22Rv1 (cell line): ENCODE data around the gene MCEE.

ENCODE experiments used
- ZFX ChIP-seq: fragments of 450-650 bp; IDR thresholded peaks from 2 replicates; pipeline ENCODE4 v1.6.1; 2017; ENCODE audit warnings: antibody characterized with exemption, borderline replicate concordance
- TF ChIP-seq, protein P1 (sequence below): fragments of 450-650 bp; IDR thresholded peaks from 2 replicates; pipeline ENCODE4 v1.5.1; 2017; ENCODE audit warnings: mild to moderate bottlenecking

DNA sequence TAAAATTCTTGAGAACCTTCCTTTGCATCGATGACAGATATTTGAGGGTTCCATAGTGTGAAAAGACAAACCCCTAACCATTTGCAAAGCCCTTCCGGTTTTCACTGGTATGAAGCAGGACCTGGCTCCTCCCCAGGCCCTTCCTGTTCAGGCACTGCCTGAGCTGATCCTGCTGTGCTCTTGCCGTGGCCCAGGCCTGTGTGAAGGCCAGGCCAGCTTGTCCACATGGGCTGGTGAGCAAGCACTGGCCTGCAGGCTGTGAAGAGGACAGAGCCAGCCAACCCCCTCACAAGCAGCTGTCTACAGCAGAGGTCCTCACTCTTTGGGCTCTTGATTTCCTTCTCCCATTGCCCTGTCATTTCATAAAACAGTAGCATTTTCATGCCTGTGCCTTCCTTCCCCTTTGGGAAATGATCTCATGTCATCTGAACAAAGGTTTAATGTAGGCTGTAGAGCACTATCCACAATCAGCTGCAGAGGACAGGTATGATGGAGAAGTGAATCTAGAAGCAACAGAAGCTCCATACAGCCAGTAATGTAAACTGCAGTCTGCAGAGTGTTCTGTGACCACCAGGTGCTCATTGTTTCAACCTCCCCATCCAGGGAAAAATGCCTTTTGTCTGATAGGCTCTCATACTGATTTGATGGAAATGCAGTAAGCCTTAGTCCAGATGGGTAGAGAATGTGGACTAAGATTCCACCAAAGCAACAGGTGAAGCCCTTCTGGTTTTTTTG, 20.2 kb upstream of the MCEE start:
- TF ChIP-seq, protein P1, sequence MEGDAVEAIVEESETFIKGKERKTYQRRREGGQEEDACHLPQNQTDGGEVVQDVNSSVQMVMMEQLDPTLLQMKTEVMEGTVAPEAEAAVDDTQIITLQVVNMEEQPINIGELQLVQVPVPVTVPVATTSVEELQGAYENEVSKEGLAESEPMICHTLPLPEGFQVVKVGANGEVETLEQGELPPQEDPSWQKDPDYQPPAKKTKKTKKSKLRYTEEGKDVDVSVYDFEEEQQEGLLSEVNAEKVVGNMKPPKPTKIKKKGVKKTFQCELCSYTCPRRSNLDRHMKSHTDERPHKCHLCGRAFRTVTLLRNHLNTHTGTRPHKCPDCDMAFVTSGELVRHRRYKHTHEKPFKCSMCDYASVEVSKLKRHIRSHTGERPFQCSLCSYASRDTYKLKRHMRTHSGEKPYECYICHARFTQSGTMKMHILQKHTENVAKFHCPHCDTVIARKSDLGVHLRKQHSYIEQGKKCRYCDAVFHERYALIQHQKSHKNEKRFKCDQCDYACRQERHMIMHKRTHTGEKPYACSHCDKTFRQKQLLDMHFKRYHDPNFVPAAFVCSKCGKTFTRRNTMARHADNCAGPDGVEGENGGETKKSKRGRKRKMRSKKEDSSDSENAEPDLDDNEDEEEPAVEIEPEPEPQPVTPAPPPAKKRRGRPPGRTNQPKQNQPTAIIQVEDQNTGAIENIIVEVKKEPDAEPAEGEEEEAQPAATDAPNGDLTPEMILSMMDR: no peak
- TF ChIP-seq ZFX: no peak
